ENCODE results near the gene UMAD1. TPM values are rescaled to one million over a fixed set of nuclear protein-coding genes. Genes with fewer than 3 reads are reported as not detected.

The UMAD1 gene
- total and polyA plus RNA-seq, 2 of the 13 experiments (the other 11 are each of a cell fraction or from before 2014, with no cell fraction given): 16.8 to 17.6 TPM

GRCh38 chr7:7751243-7752092 lies 110.9 kb downstream of the UMAD1 start (continued):
- TF ChIP-seq ZBTB2 (CRISPR knock-in tag; IDR thresholded peaks at IDR 0.05; ENCODE audit: low read depth): no peak
- TF ChIP-seq ZNF572 (CRISPR knock-in tag; IDR thresholded peaks at IDR 0.05): no peak
- TF ChIP-seq ZNF746 (CRISPR knock-in tag; IDR thresholded peaks at IDR 0.05): no peak
- TF ChIP-seq HNRNPUL1 (IDR thresholded peaks at IDR 0.05; ENCODE audit: low read depth, low read length): no peak
- no peak for TF ChIP-seq ZSCAN12 (CRISPR knock-in tag; IDR thresholded peaks at IDR 0.05)
- no peak for TF ChIP-seq CREBL2 (CRISPR knock-in tag; IDR thresholded peaks at IDR 0.05; ENCODE audit: borderline replicate concordance)
- no peak for TF ChIP-seq ZNF282 (IDR thresholded peaks at IDR 0.05; ENCODE audit: partially characterized antibody)
- no peak for TF ChIP-seq ZBTB26 (CRISPR knock-in tag; IDR thresholded peaks at IDR 0.05; ENCODE audit: borderline replicate concordance)
- no peak for TF ChIP-seq SCMH1 (CRISPR knock-in tag; IDR thresholded peaks at IDR 0.05; ENCODE audit: borderline replicate concordance)
- TF ChIP-seq ZIK1 (CRISPR knock-in tag; IDR thresholded peaks at IDR 0.05; ENCODE audit: borderline replicate concordance, low read depth): no peak
- no peak for TF ChIP-seq CEBPG (CRISPR knock-in tag; IDR thresholded peaks at IDR 0.05)
- TF ChIP-seq GFI1 (CRISPR knock-in tag; IDR thresholded peaks at IDR 0.05; ENCODE audit: borderline replicate concordance): 0 out of 2 replicates have a peak, but pooled peaks have one; percentile 22
- TF ChIP-seq ZNF605 (CRISPR knock-in tag; IDR thresholded peaks at IDR 0.05): no peak
- TF ChIP-seq RERE (CRISPR knock-in tag; IDR thresholded peaks at IDR 0.05; ENCODE audit: low read depth): no peak
- TF ChIP-seq EED (CRISPR knock-in tag; IDR thresholded peaks at IDR 0.05): no peak
- no peak for TF ChIP-seq TBL1XR1 (IDR thresholded peaks at IDR 0.05; ENCODE audit: borderline replicate concordance, low read length, partially characterized antibody)
- no peak for TF ChIP-seq ZNF460 (CRISPR knock-in tag; IDR thresholded peaks at IDR 0.05; ENCODE audit: borderline replicate concordance)
